SK-N-SH (cell line): ENCODE data around the gene OSBP. TPM values are rescaled to one million over a fixed set of nuclear protein-coding genes. Genes with fewer than 3 reads are reported as not detected.

Source experiments
- CTCF ChIA-PET: fragments of 300-600, 350-600 bp; formaldehyde crosslinking; extraction: SDS; loops from one replicate; lab custom pipeline; 2021; lab: Yijun Ruan, JAX
- POLR2A ChIA-PET: fragments of 350-600 bp; sonication (Branson Sonifier 250); formaldehyde crosslinking; extraction: SDS; loops from one replicate; lab custom pipeline; 2020; ENCODE audit warnings: antibody characterized with exemption, inconsistent platforms; lab: Yijun Ruan, JAX
- DNase-seq: peaks from one replicate; pipeline ENCODE4 v3.0.0; 2012
- H2AFZ ChIP-seq: fragments of 200-600 bp; sonication (generic); 2 replicates; pipeline ENCODE4 v1.8.1; 2016; ENCODE audit warnings: antibody characterized with exemption, mild to moderate bottlenecking, low read depth
- H3F3A ChIP-seq: fragments of 200-600 bp; sonication (generic); replicated peaks from 2 replicates; pipeline ENCODE3; 2016; ENCODE audit warnings: antibody characterized with exemption, mild to moderate bottlenecking; ENCODE audit not compliant: insufficient read depth
- H3K27ac ChIP-seq, 2 experiments: fragments of 200-500 bp in 1 of 2; fragments of 200-600 bp in 1 of 2; sonication (Bioruptor generic) in 1 of 2; sonication (generic), shearing (Covaris generic) in 1 of 2; 2 replicates each; pipeline versions ENCODE4 v1.5.1 to v1.6.1; 2014 to 2016; ENCODE audit warnings: low read depth in 2 of 2, inconsistent platforms in 1 of 2, low read length in 1 of 2, mild to moderate bottlenecking in 1 of 2, mixed read lengths in 1 of 2
- H3K27me3 ChIP-seq: fragments of 200-600 bp; sonication (generic), shearing (Covaris generic); 2 replicates; pipeline ENCODE4 v1.6.1; 2016; ENCODE audit warnings: mixed run types; ENCODE audit not compliant: insufficient read depth
- H3K36me3 ChIP-seq, 2 experiments: fragments of 200-500 bp in 1 of 2; fragments of 200-600 bp in 1 of 2; sonication (Bioruptor generic) in 1 of 2; sonication (generic) in 1 of 2; replicated peaks in 1 of 2; 2 replicates each; pipeline versions ENCODE3 to v1.5.1; 2014 to 2016; ENCODE audit warnings: low read length in 1 of 2, mild to moderate bottlenecking in 1 of 2; ENCODE audit not compliant: insufficient read depth in 2 of 2, control insufficient read depth in 1 of 2
- H3K4me1 ChIP-seq, 2 experiments: fragments of 200-500 bp in 1 of 2; fragments of 200-600 bp in 1 of 2; sonication (Bioruptor generic) in 1 of 2; sonication (generic), shearing (Covaris generic) in 1 of 2; 2 replicates each; pipeline versions ENCODE4 v1.5.1 to v1.6.1; 2014 to 2016; ENCODE audit warnings: low read depth in 1 of 2, low read length in 1 of 2, mixed run types in 1 of 2; ENCODE audit not compliant: insufficient read depth in 2 of 2, control insufficient read depth in 1 of 2
- H3K4me2 ChIP-seq: fragments of 200-600 bp; sonication (generic), shearing (Covaris generic); 2 replicates; pipeline ENCODE4 v1.6.1; 2017; ENCODE audit warnings: mixed run types
- H3K4me3 ChIP-seq, 2 experiments: fragments of 200-500 bp in 1 of 2; fragments of 200-600 bp in 1 of 2; sonication (Bioruptor generic) in 1 of 2; sonication (generic), shearing (Covaris generic) in 1 of 2; 2 replicates each; pipeline versions ENCODE4 v1.5.1 to v1.8.1; 2014 to 2016; ENCODE audit warnings: low read depth in 2 of 2, inconsistent platforms in 1 of 2, low read length in 1 of 2, mild to moderate bottlenecking in 1 of 2, mixed read lengths in 1 of 2, moderate library complexity in 1 of 2
- H3K79me2 ChIP-seq: fragments of 200-600 bp; sonication (generic); 2 replicates; pipeline ENCODE4 v1.8.1; 2017; ENCODE audit warnings: mild to moderate bottlenecking; ENCODE audit not compliant: insufficient read depth
- H3K9ac ChIP-seq: fragments of 200-600 bp; sonication (generic); 2 replicates; pipeline ENCODE4 v1.6.1; 2017; ENCODE audit warnings: mixed run types
- H3K9me2 ChIP-seq: fragments of 200-600 bp; sonication (generic); 2 replicates; pipeline ENCODE4 v1.6.1; 2017; ENCODE audit warnings: mixed run types
- H3K9me3 ChIP-seq: fragments of 200-600 bp; sonication (generic); 2 replicates; pipeline ENCODE4 v1.6.1; 2017; ENCODE audit warnings: mixed run types, mild to moderate bottlenecking, moderate library complexity
- H4K20me1 ChIP-seq: fragments of 200-600 bp; sonication (generic); 2 replicates; pipeline ENCODE4 v1.6.1; 2017; ENCODE audit warnings: mild to moderate bottlenecking, mixed run types; ENCODE audit not compliant: insufficient read depth
- CHD2 ChIP-seq: fragments of 150-350 bp; IDR thresholded peaks from 2 replicates; pipeline ENCODE4 v1.6.1; 2018; ENCODE audit warnings: low read length; ENCODE audit not compliant: partially characterized antibody
- ELF1 ChIP-seq: IDR thresholded peaks from 2 replicates; pipeline ENCODE4 v1.4.0; 2012
- EP300 ChIP-seq, 2 experiments: IDR thresholded peaks; 2 replicates each; pipeline versions ENCODE4 v1.4.0 to v1.6.1; 2012; ENCODE audit warnings: borderline replicate concordance in 1 of 2, low read depth in 1 of 2, low read length in 1 of 2
- FOSL2 ChIP-seq: IDR thresholded peaks from 2 replicates; pipeline ENCODE4 v1.4.0; 2012; ENCODE audit warnings: low read depth, mild to moderate bottlenecking, moderate library complexity, borderline replicate concordance
- JUND ChIP-seq: IDR thresholded peaks from 2 replicates; pipeline ENCODE4 v1.4.0; 2012
- MEF2A ChIP-seq: IDR thresholded peaks from 2 replicates; pipeline ENCODE4 v1.4.0; 2012; ENCODE audit warnings: low read depth, borderline replicate concordance
- MXI1 ChIP-seq: IDR thresholded peaks from 2 replicates; pipeline ENCODE4 v1.6.1; 2012; ENCODE audit warnings: mild to moderate bottlenecking, low read depth, low read length, improper control_type of control experiment
- NFIC ChIP-seq: IDR thresholded peaks from 2 replicates; pipeline ENCODE4 v1.4.0; 2012; ENCODE audit warnings: borderline replicate concordance
- NRF1 ChIP-seq: IDR thresholded peaks from 2 replicates; pipeline ENCODE4 v1.6.1; 2012; ENCODE audit warnings: low read depth, mild to moderate bottlenecking, low read length
- RAD21 ChIP-seq: IDR thresholded peaks from 2 replicates; pipeline ENCODE4 v1.6.1; 2012; ENCODE audit warnings: mild to moderate bottlenecking, low read length
- RCOR1 ChIP-seq: fragments of 150-350 bp; IDR thresholded peaks from 2 replicates; pipeline ENCODE4 v1.6.1; 2017; ENCODE audit warnings: antibody characterized with exemption, low read length
- RXRA ChIP-seq: IDR thresholded peaks from 2 replicates; pipeline ENCODE4 v1.4.0; 2012; ENCODE audit warnings: low read depth, mild to moderate bottlenecking, borderline replicate concordance
- SIN3A ChIP-seq: IDR thresholded peaks from 2 replicates; pipeline ENCODE4 v1.6.1; 2012; ENCODE audit warnings: low read depth, mild to moderate bottlenecking, low read length, moderate library complexity, borderline replicate concordance
- SMC3 ChIP-seq: IDR thresholded peaks from 2 replicates; pipeline ENCODE4 v1.6.1; 2012; ENCODE audit warnings: low read depth, low read length, improper control_type of control experiment
- TCF12 ChIP-seq: IDR thresholded peaks from 2 replicates; pipeline ENCODE4 v1.4.0; 2012
- TEAD4 ChIP-seq: IDR thresholded peaks from 2 replicates; pipeline ENCODE4 v1.4.0; 2012; ENCODE audit warnings: mild to moderate bottlenecking, borderline replicate concordance; ENCODE audit not compliant: insufficient read depth
- WGBS: methylation state at CpG from one replicate; pipeline ENCODE4 v1.1.6; 2017; ENCODE audit warnings: low lambda C conversion rate; 5-methylcytosine and 5-hydroxymethylcytosine counted together
- polyA plus RNA-seq, 3 experiments: library from polyadenylated mRNA; depleted of rRNA; stranded (reverse); fragments of >200 nt; gene quantifications; 2 replicates each; pipeline ENCODE4 v1.2.3, GENCODE V29; 2012
- TF ChIP-seq, protein P1 (sequence below): fragments of 150-350 bp; IDR thresholded peaks from 2 replicates; pipeline ENCODE4 v1.6.1; 2016; ENCODE audit warnings: mild to moderate bottlenecking, low read depth, low read length
- TF ChIP-seq, protein P2 (sequence below): IDR thresholded peaks from 2 replicates; pipeline ENCODE4 v1.4.0; 2012; ENCODE audit warnings: low read depth, borderline replicate concordance
- TF ChIP-seq, protein P3 (sequence below): IDR thresholded peaks from 2 replicates; pipeline ENCODE4 v1.4.0; 2012; ENCODE audit warnings: low read depth, borderline replicate concordance
- TF ChIP-seq, protein P4 (sequence below): IDR thresholded peaks from 2 replicates; pipeline ENCODE4 v1.4.0; 2012; ENCODE audit warnings: low read depth
- TF ChIP-seq, protein P5 (sequence below): IDR thresholded peaks from 2 replicates; pipeline ENCODE4; 2012

OSBP gene
- polyA plus RNA-seq, 1 of the 3 experiments (the other 2 are of a cell fraction), result 12.1 TPM

DNA sequence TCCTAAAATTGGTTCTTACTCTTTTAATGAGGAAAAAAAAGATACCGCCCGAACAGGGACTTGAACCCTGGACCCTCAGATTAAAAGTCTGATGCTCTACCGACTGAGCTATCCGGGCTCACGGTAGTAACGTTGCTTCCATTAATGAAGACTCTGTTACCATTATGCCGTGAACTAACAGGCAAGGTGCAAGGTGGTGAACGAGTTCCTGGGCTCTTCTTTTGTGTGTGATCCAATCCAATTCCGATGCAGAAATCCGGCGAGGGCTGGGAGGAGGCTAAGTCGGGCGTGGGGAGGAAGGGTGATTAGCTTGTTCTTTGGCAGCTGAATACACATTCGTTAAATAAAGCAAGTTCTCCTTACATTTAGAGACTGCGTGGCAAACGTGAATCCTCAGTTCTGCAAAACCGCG, 55.3 kb downstream of the OSBP start:
- peak overlapping the region; percentile 87 for H3K9ac ChIP-seq
- no peaks in the 10 kb centered on the region for H3K9me2 ChIP-seq
- H3K4me2 ChIP-seq, result peak overlapping the region; percentile 97
- TF ChIP-seq, protein P1, sequence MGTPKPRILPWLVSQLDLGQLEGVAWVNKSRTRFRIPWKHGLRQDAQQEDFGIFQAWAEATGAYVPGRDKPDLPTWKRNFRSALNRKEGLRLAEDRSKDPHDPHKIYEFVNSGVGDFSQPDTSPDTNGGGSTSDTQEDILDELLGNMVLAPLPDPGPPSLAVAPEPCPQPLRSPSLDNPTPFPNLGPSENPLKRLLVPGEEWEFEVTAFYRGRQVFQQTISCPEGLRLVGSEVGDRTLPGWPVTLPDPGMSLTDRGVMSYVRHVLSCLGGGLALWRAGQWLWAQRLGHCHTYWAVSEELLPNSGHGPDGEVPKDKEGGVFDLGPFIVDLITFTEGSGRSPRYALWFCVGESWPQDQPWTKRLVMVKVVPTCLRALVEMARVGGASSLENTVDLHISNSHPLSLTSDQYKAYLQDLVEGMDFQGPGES, result no peak
- TF ChIP-seq RCOR1 (peak; percentile 38; the same call in 1 of the 2 replicates), RAD21 (no peak), EP300 (IDR thresholded peaks at IDR 0.05; ENCODE audit: borderline replicate concordance in 1 of 2, low read depth in 1 of 2, low read length in 1 of 2) (peak in 1 of 2 experiments; percentile 45; a peak in 1 of 4 replicates), FOSL2 (peak; percentile 71), TCF12 (0 out of 2 replicates have a peak, but pooled peaks have one; percentile 13), NFIC (peak; percentile 13; the same call in 1 of the 2 replicates), SIN3A (0 out of 2 replicates have a peak, but pooled peaks have one; percentile 19), CHD2 (peak; percentile 50), TEAD4 (peak; percentile 89), JUND (no peak), RXRA (peak; percentile 59; the same call in 1 of the 2 replicates)
- TF ChIP-seq, protein P2, sequence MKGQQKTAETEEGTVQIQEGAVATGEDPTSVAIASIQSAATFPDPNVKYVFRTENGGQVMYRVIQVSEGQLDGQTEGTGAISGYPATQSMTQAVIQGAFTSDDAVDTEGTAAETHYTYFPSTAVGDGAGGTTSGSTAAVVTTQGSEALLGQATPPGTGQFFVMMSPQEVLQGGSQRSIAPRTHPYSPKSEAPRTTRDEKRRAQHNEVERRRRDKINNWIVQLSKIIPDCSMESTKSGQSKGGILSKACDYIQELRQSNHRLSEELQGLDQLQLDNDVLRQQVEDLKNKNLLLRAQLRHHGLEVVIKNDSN, result no peak
- under 1% methylated on average over 17 of the region's 18 CpGs for WGBS
- ChIA-PET CTCF (interaction anchor here (2.2 to 3.7 kb wide), 2 partner anchors 10 to 23 kb away, joined by 11 to 17 read pairs; no protein-coding TSS in a partner anchor), POLR2A (interaction anchor here (0.6 kb wide), 1 partner anchor 1291 kb away, joined by 3 read pairs; no protein-coding TSS in a partner anchor)
- no peaks in the 10 kb centered on the region for H3K79me2 ChIP-seq
- peak overlapping the region; percentile 100 for H2AFZ ChIP-seq
- H3K4me3 ChIP-seq, result peak overlapping the region; percentile 79 to 86
- no peaks in the 10 kb centered on the region for H3K9me3 ChIP-seq
- DNase-seq, result peak; percentile 64
- H3K36me3 ChIP-seq, result no peaks in the 10 kb centered on the region
- H3K4me1 ChIP-seq, result peaks cover 0 to 5% of the 10 kb centered on the region in 2 experiments; a peak in 2 of 4 replicates
- no peaks in the 10 kb centered on the region for H3K27me3 ChIP-seq
- H3F3A ChIP-seq, result peaks cover 55% of the 10 kb centered on the region
- H3K27ac ChIP-seq, result peak overlapping the region; percentile 79 to 82
- H4K20me1 ChIP-seq, result no peaks in the 10 kb centered on the region

DNA sequence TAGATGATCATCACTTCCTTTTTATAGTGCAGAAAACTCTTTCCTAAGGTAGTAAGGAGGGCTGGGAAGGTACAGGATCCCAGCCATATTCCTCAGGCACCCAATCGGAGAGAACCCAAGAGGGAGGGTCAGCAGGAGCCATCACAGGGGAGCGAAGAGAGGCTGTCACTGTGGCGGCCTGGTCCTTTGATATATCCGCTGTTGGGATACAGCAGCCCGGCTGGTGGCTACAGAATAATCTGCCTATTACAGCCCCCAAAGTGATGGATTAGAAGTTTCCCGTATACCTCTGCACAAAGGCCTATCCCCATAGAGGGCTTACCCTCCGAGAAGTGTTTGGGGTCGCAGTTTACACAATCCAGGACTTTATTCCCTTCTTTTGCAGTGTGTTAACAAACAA, 55.7 kb downstream of the OSBP start:
- H3K27ac ChIP-seq, result no peak overlapping the region; a peak in 1 of 4 replicates
- H3K9me3 ChIP-seq, result no peaks in the 10 kb centered on the region
- no peak overlapping the region for H2AFZ ChIP-seq
- H3K9me2 ChIP-seq, result no peaks in the 10 kb centered on the region
- peak; percentile 26 for DNase-seq
- H3K4me3 ChIP-seq, result peak overlapping the region; percentile 79 to 86; a peak in 3 of 4 replicates
- peak overlapping the region; percentile 97 for H3K4me2 ChIP-seq
- H3K27me3 ChIP-seq, result no peaks in the 10 kb centered on the region
- peaks cover 53% of the 10 kb centered on the region for H3F3A ChIP-seq
- H3K36me3 ChIP-seq, result no peaks in the 10 kb centered on the region
- H3K4me1 ChIP-seq, result peaks cover 0 to 5% of the 10 kb centered on the region in 2 experiments; a peak in 2 of 4 replicates
- WGBS, result 46% methylated on average over 6 of the region's 8 CpGs
- H3K9ac ChIP-seq, result no peak overlapping the region
- no peaks in the 10 kb centered on the region for H3K79me2 ChIP-seq
- ChIA-PET CTCF (interaction anchor here (1.1 to 3.7 kb wide), 3 partner anchors 10 to 263 kb away, joined by 5 to 17 read pairs (median 11); no protein-coding TSS in a partner anchor), POLR2A (interaction anchor here (0.6 kb wide), 1 partner anchor 1292 kb away, joined by 3 read pairs; no protein-coding TSS in a partner anchor)
- no peaks in the 10 kb centered on the region for H4K20me1 ChIP-seq
- TF ChIP-seq NRF1, result no peak
- no peak for TF ChIP-seq RAD21
- TF ChIP-seq, protein P3, sequence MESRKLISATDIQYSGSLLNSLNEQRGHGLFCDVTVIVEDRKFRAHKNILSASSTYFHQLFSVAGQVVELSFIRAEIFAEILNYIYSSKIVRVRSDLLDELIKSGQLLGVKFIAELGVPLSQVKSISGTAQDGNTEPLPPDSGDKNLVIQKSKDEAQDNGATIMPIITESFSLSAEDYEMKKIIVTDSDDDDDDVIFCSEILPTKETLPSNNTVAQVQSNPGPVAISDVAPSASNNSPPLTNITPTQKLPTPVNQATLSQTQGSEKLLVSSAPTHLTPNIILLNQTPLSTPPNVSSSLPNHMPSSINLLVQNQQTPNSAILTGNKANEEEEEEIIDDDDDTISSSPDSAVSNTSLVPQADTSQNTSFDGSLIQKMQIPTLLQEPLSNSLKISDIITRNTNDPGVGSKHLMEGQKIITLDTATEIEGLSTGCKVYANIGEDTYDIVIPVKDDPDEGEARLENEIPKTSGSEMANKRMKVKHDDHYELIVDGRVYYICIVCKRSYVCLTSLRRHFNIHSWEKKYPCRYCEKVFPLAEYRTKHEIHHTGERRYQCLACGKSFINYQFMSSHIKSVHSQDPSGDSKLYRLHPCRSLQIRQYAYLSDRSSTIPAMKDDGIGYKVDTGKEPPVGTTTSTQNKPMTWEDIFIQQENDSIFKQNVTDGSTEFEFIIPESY, result no peak
- TF ChIP-seq MXI1, result no peak
- TF ChIP-seq FOSL2, result no peak
- TF ChIP-seq MEF2A, result no peak
- TF ChIP-seq SMC3, result no peak
- no peak for TF ChIP-seq ELF1
- TF ChIP-seq, protein P4, sequence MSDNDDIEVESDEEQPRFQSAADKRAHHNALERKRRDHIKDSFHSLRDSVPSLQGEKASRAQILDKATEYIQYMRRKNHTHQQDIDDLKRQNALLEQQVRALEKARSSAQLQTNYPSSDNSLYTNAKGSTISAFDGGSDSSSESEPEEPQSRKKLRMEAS, result no peak
- TF ChIP-seq, protein P5, sequence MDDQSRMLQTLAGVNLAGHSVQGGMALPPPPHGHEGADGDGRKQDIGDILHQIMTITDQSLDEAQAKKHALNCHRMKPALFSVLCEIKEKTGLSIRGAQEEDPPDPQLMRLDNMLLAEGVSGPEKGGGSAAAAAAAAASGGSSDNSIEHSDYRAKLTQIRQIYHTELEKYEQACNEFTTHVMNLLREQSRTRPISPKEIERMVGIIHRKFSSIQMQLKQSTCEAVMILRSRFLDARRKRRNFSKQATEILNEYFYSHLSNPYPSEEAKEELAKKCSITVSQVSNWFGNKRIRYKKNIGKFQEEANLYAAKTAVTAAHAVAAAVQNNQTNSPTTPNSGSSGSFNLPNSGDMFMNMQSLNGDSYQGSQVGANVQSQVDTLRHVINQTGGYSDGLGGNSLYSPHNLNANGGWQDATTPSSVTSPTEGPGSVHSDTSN, result no peak
- no peak for TF ChIP-seq TCF12
